HEK293 (cell line): Measurements from ENCODE around the gene CHD2.

ENCODE experiments used
- CTCF ChIA-PET: fragments of 350-600 bp; formaldehyde crosslinking; extraction: SDS; loops from one replicate; lab custom pipeline; 2021; ENCODE audit warnings: antibody characterized with exemption; lab: Yijun Ruan, JAX
- POLR2A ChIA-PET: fragments of 300-600 bp; formaldehyde crosslinking; extraction: SDS; loops from one replicate; lab custom pipeline; 2020; ENCODE audit warnings: antibody characterized with exemption, inconsistent platforms; lab: Yijun Ruan, JAX
- H3K27ac ChIP-seq: fragments of 200-500 bp; sonication (Bioruptor generic); 2 replicates; pipeline ENCODE4 v1.5.1; 2014; ENCODE audit warnings: low read depth, low read length, control low read depth, inconsistent platforms; ENCODE audit errors: extremely low read depth
- H3K36me3 ChIP-seq, 2 experiments: fragments of 200-500 bp in 1 of 2; sonication (Bioruptor generic) in 1 of 2; 1 replicate in 1 of 2; 2 replicates in 1 of 2; pipeline ENCODE4 v1.5.1; 2014 to 2017; ENCODE audit warnings: inconsistent platforms in 2 of 2, low read length in 2 of 2; ENCODE audit not compliant: control insufficient read depth in 2 of 2, insufficient read depth in 1 of 2
- H3K4me1 ChIP-seq: fragments of 200-500 bp; sonication (Bioruptor generic); 2 replicates; pipeline ENCODE4 v1.5.1; 2014; ENCODE audit warnings: mild to moderate bottlenecking, low read length, inconsistent platforms; ENCODE audit not compliant: control insufficient read depth, insufficient read depth
- H3K4me3 ChIP-seq: 2 replicates; pipeline ENCODE4 v1.5.1; 2011; ENCODE audit warnings: low read depth, mild to moderate bottlenecking, control low read depth, low read length, moderate library complexity
- H3K9me3 ChIP-seq: fragments of 200-500 bp; sonication (Bioruptor generic); 2 replicates; pipeline ENCODE4 v1.5.1; 2014; ENCODE audit warnings: low read depth, low read length, inconsistent platforms; ENCODE audit not compliant: control insufficient read depth, insufficient read depth
- ATF2 ChIP-seq: fragments of 450-650 bp; formaldehyde crosslinking; IDR thresholded peaks from 2 replicates; pipeline ENCODE4 v1.5.1; 2016; ENCODE audit warnings: missing biosample characterization, missing genetic modification characterization, low read depth
- CTCF ChIP-seq: fragments of 450-650 bp; formaldehyde crosslinking; IDR thresholded peaks from 2 replicates; pipeline ENCODE4 v1.5.1; 2016; ENCODE audit warnings: missing biosample characterization, missing genetic modification characterization
- PRDM4 ChIP-seq: fragments of 450-650 bp; formaldehyde crosslinking; IDR thresholded peaks from 2 replicates; pipeline ENCODE4 v1.5.1; 2017; ENCODE audit warnings: missing biosample characterization, missing genetic modification characterization
- YY2 ChIP-seq: fragments of 450-650 bp; formaldehyde crosslinking; IDR thresholded peaks from 2 replicates; pipeline ENCODE4 v1.5.1; 2016; ENCODE audit warnings: missing biosample characterization, missing genetic modification characterization
- ZNF157 ChIP-seq: fragments of 450-650 bp; formaldehyde crosslinking; IDR thresholded peaks from 2 replicates; pipeline ENCODE4 v1.5.1; 2016; ENCODE audit warnings: missing biosample characterization, missing genetic modification characterization
- ZNF514 ChIP-seq: fragments of 450-650 bp; formaldehyde crosslinking; IDR thresholded peaks from 2 replicates; pipeline ENCODE4 v1.5.1; 2016; ENCODE audit warnings: missing biosample characterization, missing genetic modification characterization
- ZNF707 ChIP-seq: fragments of 450-650 bp; formaldehyde crosslinking; IDR thresholded peaks from 2 replicates; pipeline ENCODE4 v1.5.1; 2016; ENCODE audit warnings: missing biosample characterization, missing genetic modification characterization
- ZSCAN5A ChIP-seq: fragments of 450-650 bp; formaldehyde crosslinking; IDR thresholded peaks from 2 replicates; pipeline ENCODE4 v1.5.1; 2016; ENCODE audit warnings: missing biosample characterization, missing genetic modification characterization
- TF ChIP-seq, protein P1 (sequence below): fragments of 450-650 bp; formaldehyde crosslinking; IDR thresholded peaks from 2 replicates; pipeline ENCODE4 v1.5.1; 2016; ENCODE audit warnings: missing biosample characterization, missing genetic modification characterization
- TF ChIP-seq, protein P2 (sequence below): fragments of 450-650 bp; formaldehyde crosslinking; IDR thresholded peaks from 2 replicates; pipeline ENCODE4 v1.5.1; 2016; ENCODE audit warnings: missing biosample characterization, missing genetic modification characterization, borderline replicate concordance
- TF ChIP-seq, protein P3 (sequence below): fragments of 450-650 bp; formaldehyde crosslinking; conservative IDR thresholded peaks from 2 replicates; pipeline ENCODE4 v1.5.1; 2016; ENCODE audit warnings: low read depth, missing biosample characterization, missing genetic modification characterization

The CHD2 gene

GRCh38 chr15:93001881-93002280, 101.8 kb downstream of the CHD2 start:
- ChIA-PET CTCF (interaction anchor here (0.6 to 1.2 kb wide), 4 partner anchors 12 to 205 kb away, joined by 3 to 4 read pairs (median 3); no protein-coding TSS in a partner anchor), POLR2A (interaction anchor here (0.5 kb wide), 1 partner anchor 153 kb away, joined by 4 read pairs; no protein-coding TSS in a partner anchor)
- H3K9me3 ChIP-seq = no peaks in the 10 kb centered on the region
- H3K36me3 ChIP-seq = peaks cover 92 to 95% of the 10 kb centered on the region in 2 experiments
- H3K4me3 ChIP-seq = no peak overlapping the region
- TF ChIP-seq ZNF707 (tag by site-specific recombination) = no peak
- TF ChIP-seq CTCF (tag by site-specific recombination) = 0 out of 2 replicates have a peak, but pooled peaks have one; percentile 23
- no peak for TF ChIP-seq YY2 (tag by site-specific recombination)
- TF ChIP-seq, protein P1, sequence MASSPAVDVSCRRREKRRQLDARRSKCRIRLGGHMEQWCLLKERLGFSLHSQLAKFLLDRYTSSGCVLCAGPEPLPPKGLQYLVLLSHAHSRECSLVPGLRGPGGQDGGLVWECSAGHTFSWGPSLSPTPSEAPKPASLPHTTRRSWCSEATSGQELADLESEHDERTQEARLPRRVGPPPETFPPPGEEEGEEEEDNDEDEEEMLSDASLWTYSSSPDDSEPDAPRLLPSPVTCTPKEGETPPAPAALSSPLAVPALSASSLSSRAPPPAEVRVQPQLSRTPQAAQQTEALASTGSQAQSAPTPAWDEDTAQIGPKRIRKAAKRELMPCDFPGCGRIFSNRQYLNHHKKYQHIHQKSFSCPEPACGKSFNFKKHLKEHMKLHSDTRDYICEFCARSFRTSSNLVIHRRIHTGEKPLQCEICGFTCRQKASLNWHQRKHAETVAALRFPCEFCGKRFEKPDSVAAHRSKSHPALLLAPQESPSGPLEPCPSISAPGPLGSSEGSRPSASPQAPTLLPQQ (tag by site-specific recombination) = no peak
- TF ChIP-seq ZNF157 (tag by site-specific recombination) = no peak
- TF ChIP-seq, all 188 proteins: peak for 1
- no peak overlapping the region for H3K27ac ChIP-seq
- no peaks in the 10 kb centered on the region for H3K4me1 ChIP-seq

- Histone ChIP-seq H3K27ac (no peak overlapping the region), H3K9me3 (no peaks in the 10 kb centered on the region), H3K36me3 (peaks cover 76 to 93% of the 10 kb centered on the region in 2 experiments), H3K4me3 (no peak overlapping the region), H3K4me1 (no peaks in the 10 kb centered on the region)
- ChIA-PET POLR2A (interaction anchor here (0.8 kb wide), 1 partner anchor 467 kb away, joined by 3 read pairs; no protein-coding TSS in a partner anchor), CTCF (interaction anchor here (0.9 kb wide), 1 partner anchor 200 kb away, joined by 4 read pairs; no protein-coding TSS in a partner anchor)
- TF ChIP-seq, protein P2, sequence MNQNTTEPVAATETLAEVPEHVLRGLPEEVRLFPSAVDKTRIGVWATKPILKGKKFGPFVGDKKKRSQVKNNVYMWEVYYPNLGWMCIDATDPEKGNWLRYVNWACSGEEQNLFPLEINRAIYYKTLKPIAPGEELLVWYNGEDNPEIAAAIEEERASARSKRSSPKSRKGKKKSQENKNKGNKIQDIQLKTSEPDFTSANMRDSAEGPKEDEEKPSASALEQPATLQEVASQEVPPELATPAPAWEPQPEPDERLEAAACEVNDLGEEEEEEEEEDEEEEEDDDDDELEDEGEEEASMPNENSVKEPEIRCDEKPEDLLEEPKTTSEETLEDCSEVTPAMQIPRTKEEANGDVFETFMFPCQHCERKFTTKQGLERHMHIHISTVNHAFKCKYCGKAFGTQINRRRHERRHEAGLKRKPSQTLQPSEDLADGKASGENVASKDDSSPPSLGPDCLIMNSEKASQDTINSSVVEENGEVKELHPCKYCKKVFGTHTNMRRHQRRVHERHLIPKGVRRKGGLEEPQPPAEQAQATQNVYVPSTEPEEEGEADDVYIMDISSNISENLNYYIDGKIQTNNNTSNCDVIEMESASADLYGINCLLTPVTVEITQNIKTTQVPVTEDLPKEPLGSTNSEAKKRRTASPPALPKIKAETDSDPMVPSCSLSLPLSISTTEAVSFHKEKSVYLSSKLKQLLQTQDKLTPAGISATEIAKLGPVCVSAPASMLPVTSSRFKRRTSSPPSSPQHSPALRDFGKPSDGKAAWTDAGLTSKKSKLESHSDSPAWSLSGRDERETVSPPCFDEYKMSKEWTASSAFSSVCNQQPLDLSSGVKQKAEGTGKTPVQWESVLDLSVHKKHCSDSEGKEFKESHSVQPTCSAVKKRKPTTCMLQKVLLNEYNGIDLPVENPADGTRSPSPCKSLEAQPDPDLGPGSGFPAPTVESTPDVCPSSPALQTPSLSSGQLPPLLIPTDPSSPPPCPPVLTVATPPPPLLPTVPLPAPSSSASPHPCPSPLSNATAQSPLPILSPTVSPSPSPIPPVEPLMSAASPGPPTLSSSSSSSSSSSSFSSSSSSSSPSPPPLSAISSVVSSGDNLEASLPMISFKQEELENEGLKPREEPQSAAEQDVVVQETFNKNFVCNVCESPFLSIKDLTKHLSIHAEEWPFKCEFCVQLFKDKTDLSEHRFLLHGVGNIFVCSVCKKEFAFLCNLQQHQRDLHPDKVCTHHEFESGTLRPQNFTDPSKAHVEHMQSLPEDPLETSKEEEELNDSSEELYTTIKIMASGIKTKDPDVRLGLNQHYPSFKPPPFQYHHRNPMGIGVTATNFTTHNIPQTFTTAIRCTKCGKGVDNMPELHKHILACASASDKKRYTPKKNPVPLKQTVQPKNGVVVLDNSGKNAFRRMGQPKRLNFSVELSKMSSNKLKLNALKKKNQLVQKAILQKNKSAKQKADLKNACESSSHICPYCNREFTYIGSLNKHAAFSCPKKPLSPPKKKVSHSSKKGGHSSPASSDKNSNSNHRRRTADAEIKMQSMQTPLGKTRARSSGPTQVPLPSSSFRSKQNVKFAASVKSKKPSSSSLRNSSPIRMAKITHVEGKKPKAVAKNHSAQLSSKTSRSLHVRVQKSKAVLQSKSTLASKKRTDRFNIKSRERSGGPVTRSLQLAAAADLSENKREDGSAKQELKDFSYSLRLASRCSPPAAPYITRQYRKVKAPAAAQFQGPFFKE (tag by site-specific recombination) = no peak
- TF ChIP-seq, protein P3, sequence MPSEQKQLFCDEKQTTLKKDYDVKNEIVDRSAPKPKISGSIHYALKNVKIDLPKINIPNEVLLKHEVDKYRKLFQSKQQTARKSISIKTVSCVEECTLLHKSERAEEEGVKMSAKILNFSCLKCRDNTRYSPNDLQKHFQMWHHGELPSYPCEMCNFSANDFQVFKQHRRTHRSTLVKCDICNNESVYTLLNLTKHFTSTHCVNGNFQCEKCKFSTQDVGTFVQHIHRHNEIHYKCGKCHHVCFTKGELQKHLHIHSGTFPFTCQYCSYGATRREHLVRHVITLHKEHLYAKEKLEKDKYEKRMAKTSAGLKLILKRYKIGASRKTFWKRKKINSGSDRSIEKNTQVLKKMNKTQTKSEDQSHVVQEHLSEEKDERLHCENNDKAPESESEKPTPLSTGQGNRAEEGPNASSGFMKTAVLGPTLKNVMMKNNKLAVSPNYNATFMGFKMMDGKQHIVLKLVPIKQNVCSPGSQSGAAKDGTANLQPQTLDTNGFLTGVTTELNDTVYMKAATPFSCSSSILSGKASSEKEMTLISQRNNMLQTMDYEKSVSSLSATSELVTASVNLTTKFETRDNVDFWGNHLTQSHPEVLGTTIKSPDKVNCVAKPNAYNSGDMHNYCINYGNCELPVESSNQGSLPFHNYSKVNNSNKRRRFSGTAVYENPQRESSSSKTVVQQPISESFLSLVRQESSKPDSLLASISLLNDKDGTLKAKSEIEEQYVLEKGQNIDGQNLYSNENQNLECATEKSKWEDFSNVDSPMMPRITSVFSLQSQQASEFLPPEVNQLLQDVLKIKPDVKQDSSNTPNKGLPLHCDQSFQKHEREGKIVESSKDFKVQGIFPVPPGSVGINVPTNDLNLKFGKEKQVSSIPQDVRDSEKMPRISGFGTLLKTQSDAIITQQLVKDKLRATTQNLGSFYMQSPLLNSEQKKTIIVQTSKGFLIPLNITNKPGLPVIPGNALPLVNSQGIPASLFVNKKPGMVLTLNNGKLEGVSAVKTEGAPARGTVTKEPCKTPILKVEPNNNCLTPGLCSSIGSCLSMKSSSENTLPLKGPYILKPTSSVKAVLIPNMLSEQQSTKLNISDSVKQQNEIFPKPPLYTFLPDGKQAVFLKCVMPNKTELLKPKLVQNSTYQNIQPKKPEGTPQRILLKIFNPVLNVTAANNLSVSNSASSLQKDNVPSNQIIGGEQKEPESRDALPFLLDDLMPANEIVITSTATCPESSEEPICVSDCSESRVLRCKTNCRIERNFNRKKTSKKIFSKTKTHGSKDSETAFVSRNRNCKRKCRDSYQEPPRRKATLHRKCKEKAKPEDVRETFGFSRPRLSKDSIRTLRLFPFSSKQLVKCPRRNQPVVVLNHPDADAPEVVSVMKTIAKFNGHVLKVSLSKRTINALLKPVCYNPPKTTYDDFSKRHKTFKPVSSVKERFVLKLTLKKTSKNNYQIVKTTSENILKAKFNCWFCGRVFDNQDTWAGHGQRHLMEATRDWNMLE (tag by site-specific recombination) = no peak
- TF ChIP-seq ZNF514 (tag by site-specific recombination) (no peak), PRDM4 (tag by site-specific recombination) (no peak), ATF2 (tag by site-specific recombination) (no peak), ZSCAN5A (no peak)
Measured at GRCh38 chr15:93005133-93005532, 105.0 kb downstream of the CHD2 start.
